GM12878 (cell line): ENCODE results near the gene MT4. TPM values are rescaled to one million over a fixed set of nuclear protein-coding genes. Genes with fewer than 3 reads are reported as not detected.

Source experiments
- ATAC-seq: fragments of 200-7000 bp; cut with Tn5 transposase; 3 replicates; pipeline ENCODE4 v1.9.1; 2020; ENCODE audit warnings: mild to moderate bottlenecking, moderate library complexity
- BruUV-seq: library from RNA; stranded (reverse); fragments of 400-500 nt; replicated peaks from 2 replicates; lab custom pipeline; 2021; lab: Mats Ljungman, UMichigan
- CTCF ChIA-PET: fragments of 300-600 bp; sonication (Branson Sonifier 250); formaldehyde crosslinking; extraction: SDS; loops from one replicate; lab custom pipeline; 2021; ENCODE audit warnings: inconsistent platforms; lab: Yijun Ruan, JAX
- POLR2A ChIA-PET: fragments of 350-600 bp; formaldehyde crosslinking; extraction: SDS; loops from one replicate; lab custom pipeline; 2021; ENCODE audit warnings: inconsistent platforms; lab: Charles Lee
- RAD21 ChIA-PET: fragments of 300-600 bp; sonication (Branson Sonifier 250); formaldehyde crosslinking; loops from one replicate; lab custom pipeline; 2023; ENCODE audit warnings: antibody characterized with exemption; ENCODE audit not compliant: unreplicated experiment; lab: Charles Lee
- SMC1A ChIA-PET: fragments of 300-600 bp; sonication (Branson Sonifier 250); formaldehyde crosslinking; loops from one replicate; lab custom pipeline; 2023; ENCODE audit not compliant: unreplicated experiment, uncharacterized antibody; lab: Charles Lee
- DNase-seq: peaks from one replicate; pipeline ENCODE4 v3.0.0-alpha.2; 2011; ENCODE audit warnings: low read depth, low spot score
- FAIRE-seq: peaks from 3 replicates; lab custom pipeline; 2011; peaks lifted over from hg19 to GRCh38; lab: Jason Lieb, UNC
- H2AFZ ChIP-seq: 2 replicates; pipeline ENCODE4 v1.6.0; 2011; ENCODE audit warnings: low read depth, low read length, control low read depth; ENCODE audit not compliant: control insufficient read depth
- H3K27ac ChIP-seq: 2 replicates; pipeline ENCODE4 v1.5.1; 2011; ENCODE audit warnings: control low read depth; ENCODE audit not compliant: control insufficient read depth, insufficient read depth
- H3K27me3 ChIP-seq, 2 experiments: replicated peaks in 1 of 2; 2 replicates each; pipeline versions ENCODE4 v1.6.0 to v1.6.1; 2011; ENCODE audit warnings: low read length in 1 of 2; ENCODE audit not compliant: control insufficient read depth in 2 of 2, insufficient read depth in 2 of 2
- H3K36me3 ChIP-seq, 2 experiments: 2 replicates each; pipeline ENCODE4 v1.5.1; 2011; ENCODE audit warnings: low read length in 1 of 2; ENCODE audit not compliant: control insufficient read depth in 2 of 2, insufficient read depth in 2 of 2
- H3K4me1 ChIP-seq: 2 replicates; pipeline ENCODE4 v1.6.1; 2011; ENCODE audit warnings: mild to moderate bottlenecking, low read length, moderate library complexity, mixed read lengths; ENCODE audit not compliant: control insufficient read depth, insufficient read depth
- H3K4me2 ChIP-seq: 2 replicates; pipeline ENCODE4 v1.6.0; 2011; ENCODE audit warnings: control low read depth; ENCODE audit not compliant: control insufficient read depth, insufficient read depth
- H3K4me3 ChIP-seq: fragments of 200-600 bp; sonication (generic); 2 replicates; pipeline ENCODE4 v1.5.1; 2016
- H3K79me2 ChIP-seq: 2 replicates; pipeline ENCODE4 v1.6.0; 2011; ENCODE audit warnings: low read length; ENCODE audit not compliant: control insufficient read depth, insufficient read depth
- H3K9ac ChIP-seq: 2 replicates; pipeline ENCODE4 v1.8.0; 2011; ENCODE audit warnings: low read length, control low read depth, mixed read lengths; ENCODE audit not compliant: control insufficient read depth, insufficient read depth
- H3K9me3 ChIP-seq: replicated peaks from 3 replicates; pipeline ENCODE4 v1.5.1; 2011; ENCODE audit warnings: mild to moderate bottlenecking, low read length; ENCODE audit not compliant: control insufficient read depth, insufficient read depth
- H4K20me1 ChIP-seq: 2 replicates; pipeline ENCODE4 v1.6.0; 2011; ENCODE audit not compliant: control insufficient read depth, insufficient read depth
- BCL11A ChIP-seq: IDR thresholded peaks from 2 replicates; pipeline ENCODE4 v1.6.1; 2011; ENCODE audit warnings: low read depth, low read length
- BCL3 ChIP-seq: IDR thresholded peaks from 2 replicates; pipeline ENCODE4 v1.6.1; 2011; ENCODE audit warnings: borderline replicate concordance, low read depth, mild to moderate bottlenecking, moderate library complexity, low read length; ENCODE audit not compliant: insufficient read depth, poor library complexity, severe bottlenecking
- DPF2 ChIP-seq: fragments of 450-650 bp; IDR thresholded peaks from 2 replicates; pipeline ENCODE4 v1.6.1; 2017; ENCODE audit warnings: mild to moderate bottlenecking
- IKZF1 ChIP-seq: fragments of 450-650 bp; conservative IDR thresholded peaks from 2 replicates; pipeline ENCODE4 v1.6.1; 2017; ENCODE audit warnings: antibody characterized with exemption, mild to moderate bottlenecking
- IKZF2 ChIP-seq, 2 experiments: fragments of 450-650 bp; IDR thresholded peaks; 2 replicates each; pipeline ENCODE4 v1.6.1; 2017; ENCODE audit warnings: mild to moderate bottlenecking in 2 of 2, moderate library complexity in 2 of 2
- LARP7 ChIP-seq: fragments of 450-650 bp; IDR thresholded peaks from 2 replicates; pipeline ENCODE4 v1.6.1; 2017; ENCODE audit warnings: mild to moderate bottlenecking
- MEF2B ChIP-seq: fragments of 450-650 bp; IDR thresholded peaks from 2 replicates; pipeline ENCODE4 v1.6.1; 2018; ENCODE audit warnings: mild to moderate bottlenecking, moderate library complexity; ENCODE audit not compliant: partially characterized antibody, poor library complexity, severe bottlenecking
- MTA3 ChIP-seq: IDR thresholded peaks from 2 replicates; pipeline ENCODE4 v1.6.1; 2012; ENCODE audit warnings: low read length, inconsistent platforms, borderline replicate concordance
- POLR2AphosphoS5 ChIP-seq: IDR thresholded peaks from 2 replicates; pipeline ENCODE4 v1.6.1; 2011; ENCODE audit warnings: mild to moderate bottlenecking, low read length, inconsistent platforms
- SIN3A ChIP-seq: IDR thresholded peaks from 2 replicates; pipeline ENCODE4 v1.6.1; 2012; ENCODE audit warnings: low read depth, low read length, improper control_type of control experiment
- SIX5 ChIP-seq: IDR thresholded peaks from 2 replicates; pipeline ENCODE4 v1.6.1; 2011; ENCODE audit warnings: mild to moderate bottlenecking, low read depth, low read length, moderate library complexity; ENCODE audit not compliant: severe bottlenecking
- ZNF217 ChIP-seq: fragments of 450-650 bp; IDR thresholded peaks from 2 replicates; pipeline ENCODE4 v1.6.1; 2017; ENCODE audit warnings: antibody characterized with exemption, mild to moderate bottlenecking
- ZNF24 ChIP-seq: fragments of 450-650 bp; IDR thresholded peaks from 2 replicates; pipeline ENCODE4 v1.6.1; 2017; ENCODE audit warnings: antibody characterized with exemption, mild to moderate bottlenecking
- ZZZ3 ChIP-seq: IDR thresholded peaks from 2 replicates; pipeline ENCODE4 v1.6.1; 2011; ENCODE audit warnings: low read depth; ENCODE audit not compliant: control insufficient read depth, insufficient read length
- WGBS: methylation state at CpG from one replicate; pipeline ENCODE4 v1.1.6; 2016; ENCODE audit warnings: low lambda C conversion rate; ENCODE audit not compliant: insufficient replicate concordance, insufficient coverage; ENCODE audit errors: missing lambda C conversion rate; 5-methylcytosine and 5-hydroxymethylcytosine counted together
- in situ Hi-C: fragments of 300-500 bp; cut with MboI; formaldehyde crosslinking; loops from 9 replicates; pipeline ENCODE4 v1.14.3; 2018; ENCODE audit warnings: mixed read lengths
- intact Hi-C: fragments of 100-400 bp; cut with micrococcal nuclease; formaldehyde crosslinking; loops from one replicate; pipeline ENCODE4 v1.14.2; 2022; ENCODE audit not compliant: unreplicated experiment
- polyA plus RNA-seq, 11 experiments: library from polyadenylated mRNA; depleted of rRNA in 4 of 11; unstranded in 6 of 11; stranded (reverse) in 5 of 11; fragments of >200 nt; fragmentation: Nextera tagmentation in 4 of 11; fragmentation: Illumina TruSeq in 1 of 11; extraction: Ambion mirVana in 4 of 11; extraction: Trizol in 1 of 11; gene quantifications; 1 replicate in 1 of 11; 2 replicates in 10 of 11; pipeline versions ENCODE4 v1.2.1 to v1.2.3, GENCODE V29; 2011 to 2016; ENCODE audit warnings: inconsistent platforms in 2 of 11, missing spikeins in 2 of 11, low read depth in 1 of 11
- total RNA-seq, 4 experiments: library from RNA; depleted of rRNA in 3 of 4; stranded (reverse); fragments of >200 nt in 3 of 4; fragmentation: Illumina TruSeq in 1 of 4; extraction: Trizol in 1 of 4; gene quantifications; 2 replicates each; pipeline versions ENCODE4 v1.2.1 to v1.2.3, GENCODE V29; 2013 to 2021
- TF ChIP-seq, protein P1 (sequence below): IDR thresholded peaks from 2 replicates; pipeline ENCODE4 v1.6.1; 2011; ENCODE audit warnings: low read depth, low read length, improper control_type of control experiment, borderline replicate concordance
- TF ChIP-seq, protein P2 (sequence below): fragments of 450-650 bp; IDR thresholded peaks from 2 replicates; pipeline ENCODE4 v1.6.1; 2018; ENCODE audit warnings: borderline replicate concordance, mild to moderate bottlenecking; ENCODE audit not compliant: partially characterized antibody

Gene MT4
- total and polyA plus RNA-seq, 10 of the 15 experiments (the other 5 are each of a cell fraction or from before 2014, with no cell fraction given), result not detected

DNA sequence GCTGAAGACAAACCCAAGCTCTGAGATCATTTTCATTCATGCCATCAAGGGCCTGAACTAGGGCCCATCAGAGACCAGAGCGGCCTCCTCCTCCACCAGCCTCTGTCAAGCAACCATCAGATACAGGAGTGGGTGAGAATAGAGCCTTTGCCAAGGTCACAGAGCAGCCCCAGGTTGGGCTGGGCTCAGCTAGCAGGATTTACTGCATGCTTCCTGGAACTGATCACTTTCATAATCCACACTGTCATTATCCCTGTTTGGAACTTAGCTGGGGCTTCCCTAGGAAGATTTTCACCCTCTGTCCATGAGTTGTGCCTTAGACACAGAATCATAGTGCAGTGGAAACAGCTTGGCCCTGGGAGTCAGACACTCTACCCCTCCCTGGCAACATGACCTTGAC, 5.1 kb downstream of the MT4 start:
- BruUV-seq, result no TSS peak
- RAD21 ChIA-PET, result interaction anchor here (1.2 kb wide), 1 partner anchor 132 kb away, joined by 4 read pairs; no protein-coding TSS in a partner anchor
- WGBS, result 0% methylated on average over 1 of the region's 1 CpG

More for the DNA sequence above, 5.1 kb downstream of the MT4 start:
- TF ChIP-seq BCL3 (no peak), ZNF217 (no peak), SIX5 (no peak), MEF2B (no peak), SIN3A (no peak), ZNF24 (no peak), MTA3 (no peak), DPF2 (no peak), BCL11A (no peak), ZZZ3 (no peak), IKZF1 (no peak), LARP7 (no peak), POLR2AphosphoS5 (no peak), IKZF2 (IDR thresholded peaks at IDR 0.05) (no peak)
- TF ChIP-seq, protein P1, sequence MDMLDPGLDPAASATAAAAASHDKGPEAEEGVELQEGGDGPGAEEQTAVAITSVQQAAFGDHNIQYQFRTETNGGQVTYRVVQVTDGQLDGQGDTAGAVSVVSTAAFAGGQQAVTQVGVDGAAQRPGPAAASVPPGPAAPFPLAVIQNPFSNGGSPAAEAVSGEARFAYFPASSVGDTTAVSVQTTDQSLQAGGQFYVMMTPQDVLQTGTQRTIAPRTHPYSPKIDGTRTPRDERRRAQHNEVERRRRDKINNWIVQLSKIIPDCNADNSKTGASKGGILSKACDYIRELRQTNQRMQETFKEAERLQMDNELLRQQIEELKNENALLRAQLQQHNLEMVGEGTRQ, result no peak
- TF ChIP-seq, protein P2, sequence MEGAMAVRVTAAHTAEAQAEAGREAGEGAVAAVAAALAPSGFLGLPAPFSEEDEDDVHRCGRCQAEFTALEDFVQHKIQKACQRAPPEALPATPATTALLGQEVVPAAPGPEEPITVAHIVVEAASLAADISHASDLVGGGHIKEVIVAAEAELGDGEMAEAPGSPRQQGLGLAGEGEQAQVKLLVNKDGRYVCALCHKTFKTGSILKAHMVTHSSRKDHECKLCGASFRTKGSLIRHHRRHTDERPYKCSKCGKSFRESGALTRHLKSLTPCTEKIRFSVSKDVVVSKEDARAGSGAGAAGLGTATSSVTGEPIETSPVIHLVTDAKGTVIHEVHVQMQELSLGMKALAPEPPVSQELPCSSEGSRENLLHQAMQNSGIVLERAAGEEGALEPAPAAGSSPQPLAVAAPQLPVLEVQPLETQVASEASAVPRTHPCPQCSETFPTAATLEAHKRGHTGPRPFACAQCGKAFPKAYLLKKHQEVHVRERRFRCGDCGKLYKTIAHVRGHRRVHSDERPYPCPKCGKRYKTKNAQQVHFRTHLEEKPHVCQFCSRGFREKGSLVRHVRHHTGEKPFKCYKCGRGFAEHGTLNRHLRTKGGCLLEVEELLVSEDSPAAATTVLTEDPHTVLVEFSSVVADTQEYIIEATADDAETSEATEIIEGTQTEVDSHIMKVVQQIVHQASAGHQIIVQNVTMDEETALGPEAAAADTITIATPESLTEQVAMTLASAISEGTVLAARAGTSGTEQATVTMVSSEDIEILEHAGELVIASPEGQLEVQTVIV, result no peak
- Histone ChIP-seq H3K4me2 (no peak overlapping the region), H3K27ac (no peak overlapping the region), H3K9me3 (no peaks in the 10 kb centered on the region), H3K4me3 (no peak overlapping the region), H4K20me1 (no peaks in the 10 kb centered on the region), H2AFZ (no peak overlapping the region), H3K9ac (no peak overlapping the region), H3K79me2 (no peaks in the 10 kb centered on the region), H3K4me1 (no peaks in the 10 kb centered on the region), H3K27me3 (peaks cover 0 to 3% of the 10 kb centered on the region in 2 experiments; a peak in 2 of 4 replicates), H3K36me3 (no peaks in the 10 kb centered on the region)
- SMC1A ChIA-PET, result no interaction called here
- POLR2A ChIA-PET, result no interaction called here
- ATAC-seq (no peak), FAIRE-seq (no peak), DNase-seq (no peak)
- CTCF ChIA-PET, result interaction anchor here (0.6 to 1.8 kb wide), 3 partner anchors 31 to 428 kb away, joined by 4 read pairs; no protein-coding TSS in a partner anchor
- in situ Hi-C loops (no loop called here), intact Hi-C loops (no loop called here)
